ENCODE measurements around the gene OR52M1. TPM values are rescaled to one million over a fixed set of nuclear protein-coding genes. Genes with fewer than 3 reads are reported as not detected.

Gene OR52M1
- total RNA-seq, 1 donor: not detected

DNA sequence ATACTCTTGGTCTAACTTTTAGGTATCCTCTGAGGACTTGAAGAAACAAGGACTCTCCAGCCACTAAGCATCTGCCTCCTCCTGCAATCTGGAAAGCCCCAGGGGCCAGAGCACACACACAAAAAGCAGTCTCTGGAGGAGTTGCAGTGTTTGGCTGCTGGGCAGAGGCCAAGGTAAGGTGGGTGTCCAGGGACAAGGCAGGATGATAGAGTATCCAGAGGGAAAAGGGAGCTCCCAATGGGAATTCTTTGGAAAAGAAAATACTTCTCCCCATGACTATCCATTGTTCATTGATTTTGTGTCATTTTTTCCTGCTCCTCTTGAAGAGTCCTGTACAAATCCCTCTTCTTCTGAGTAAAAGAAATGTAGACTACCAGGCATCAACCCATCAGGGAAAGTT, 36.5 kb downstream of the OR52M1 start, which contains the start of gene OR52I2:
Gene OR52I2 (plus strand): TSS at position 301 of the 400 bp plus-strand sequence.
- no peak for DNase-seq (ENCODE audit: low read depth)
- H3K4me3 ChIP-seq (ENCODE audit: low read depth, low read length): no peak within 1 kb of the TSS
- TF ChIP-seq, protein P1, sequence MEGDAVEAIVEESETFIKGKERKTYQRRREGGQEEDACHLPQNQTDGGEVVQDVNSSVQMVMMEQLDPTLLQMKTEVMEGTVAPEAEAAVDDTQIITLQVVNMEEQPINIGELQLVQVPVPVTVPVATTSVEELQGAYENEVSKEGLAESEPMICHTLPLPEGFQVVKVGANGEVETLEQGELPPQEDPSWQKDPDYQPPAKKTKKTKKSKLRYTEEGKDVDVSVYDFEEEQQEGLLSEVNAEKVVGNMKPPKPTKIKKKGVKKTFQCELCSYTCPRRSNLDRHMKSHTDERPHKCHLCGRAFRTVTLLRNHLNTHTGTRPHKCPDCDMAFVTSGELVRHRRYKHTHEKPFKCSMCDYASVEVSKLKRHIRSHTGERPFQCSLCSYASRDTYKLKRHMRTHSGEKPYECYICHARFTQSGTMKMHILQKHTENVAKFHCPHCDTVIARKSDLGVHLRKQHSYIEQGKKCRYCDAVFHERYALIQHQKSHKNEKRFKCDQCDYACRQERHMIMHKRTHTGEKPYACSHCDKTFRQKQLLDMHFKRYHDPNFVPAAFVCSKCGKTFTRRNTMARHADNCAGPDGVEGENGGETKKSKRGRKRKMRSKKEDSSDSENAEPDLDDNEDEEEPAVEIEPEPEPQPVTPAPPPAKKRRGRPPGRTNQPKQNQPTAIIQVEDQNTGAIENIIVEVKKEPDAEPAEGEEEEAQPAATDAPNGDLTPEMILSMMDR (IDR thresholded peaks at IDR 0.05; ENCODE audit: insufficient read depth, low read depth, low read length): no peak

- no peak for DNase-seq (ENCODE audit: low read depth)
- H3K4me3 ChIP-seq (ENCODE audit: low read depth, low read length): no peak overlapping the region
- TF ChIP-seq, protein P1 (IDR thresholded peaks at IDR 0.05; ENCODE audit: insufficient read depth, low read depth, low read length): no peak
Measured at GRCh38 chr11:4589017-4589416, 44.0 kb downstream of the OR52M1 start.

GRCh38 chr11:4593739-4594138, 48.7 kb downstream of the OR52M1 start, which contains the start of gene OR52I1:
Gene OR52I1, plus strand, starts transcription at chr11:4594039. Its CDS starts 0 bp downstream, at chr11:4594039.
- TF ChIP-seq, protein P1 (IDR thresholded peaks at IDR 0.05; ENCODE audit: insufficient read depth, low read depth, low read length): no peak
- H3K4me3 ChIP-seq (ENCODE audit: low read depth, low read length): no peak within 1 kb of the TSS
- no peak for DNase-seq (ENCODE audit: low read depth)

Other genes starting within 250 kb of the OR52M1 start
- not detected in 2 replicates for gene OR52B4, start 176.8 kb upstream of the OR52M1 start, total RNA-seq
- 11.0 and 20.3 TPM in 2 replicates for gene TRIM21, start 151.5 kb upstream of the OR52M1 start, total RNA-seq
- not detected in 2 replicates for gene OR52K2, start 95.9 kb upstream of the OR52M1 start, total RNA-seq
- gene OR52K1, start 62.5 kb upstream of the OR52M1 start, total RNA-seq: not detected in 2 replicates
- not detected in 2 replicates for gene OR52I2, start 36.6 kb downstream of the OR52M1 start, total RNA-seq
- gene OR52I1, start 48.8 kb downstream of the OR52M1 start, total RNA-seq: under 0.01 TPM in 1 of 2 replicates, not detected in the other
- gene TRIM68, start 63.0 kb downstream of the OR52M1 start, total RNA-seq: 9.3 and 12.1 TPM in 2 replicates
- gene OR51D1, start 92.3 kb downstream of the OR52M1 start, total RNA-seq: not detected in 2 replicates
- not detected in 2 replicates for gene OR51E1, start 98.8 kb downstream of the OR52M1 start, total RNA-seq
- gene OR51E2, start 152.7 kb downstream of the OR52M1 start, total RNA-seq: 0.43 and 1.9 TPM in 2 replicates
- gene MMP26, start 159.6 kb downstream of the OR52M1 start, total RNA-seq: not detected in 2 replicates
- gene OR51F1, start 224.7 kb downstream of the OR52M1 start, total RNA-seq: not detected in 2 replicates